Heart left ventricle (tissue), 16 donors: Measurements from ENCODE around the gene CCDC154. TPM values are rescaled to one million over a fixed set of nuclear protein-coding genes. Genes with fewer than 3 reads are reported as not detected.

Experiments used
- ATAC-seq, 4 donors: fragments of 200-7000 bp; cut with Tn5 transposase; one replicate each; pipeline ENCODE4 v1.9.1; 2020 to 2022; ENCODE audit warnings: moderate library complexity in 4 of 4, mild to moderate bottlenecking in 3 of 4, moderate number of reproducible peaks in 1 of 4
- DNase-seq, 5 donors: peaks; one replicate each; pipeline ENCODE4 v3.0.0-alpha.2; 2020
- H3K27ac ChIP-seq, 12 donors: fragments of 200-600 bp; sonication (generic) in 4 of 12; one replicate each; pipeline versions ENCODE4 v1.5.0 to v1.8.0; 2016 to 2022; ENCODE audit warnings: mild to moderate bottlenecking in 2 of 12
- H3K27me3 ChIP-seq, 9 donors: fragments of 200-600 bp; sonication (generic) in 2 of 9; one replicate each; pipeline versions ENCODE4 v1.5.1 to v1.8.0; 2016 to 2022; ENCODE audit warnings: mild to moderate bottlenecking in 3 of 9
- H3K36me3 ChIP-seq, 9 donors: fragments of 200-600 bp; sonication (generic) in 2 of 9; one replicate each; pipeline versions ENCODE4 v1.5.0 to v1.8.0; 2018 to 2022; ENCODE audit warnings: mild to moderate bottlenecking in 2 of 9
- H3K4me1 ChIP-seq, 12 donors: fragments of 200-600 bp; sonication (generic) in 4 of 12; one replicate each; pipeline versions ENCODE4 v1.5.0 to v1.8.0; 2016 to 2022; ENCODE audit warnings: mild to moderate bottlenecking in 3 of 12
- H3K4me3 ChIP-seq, 12 donors: fragments of 200-600 bp; sonication (generic) in 4 of 12; one replicate each; pipeline versions ENCODE4 v1.5.0 to v1.8.0; 2017 to 2022; ENCODE audit warnings: mild to moderate bottlenecking in 9 of 12, moderate library complexity in 4 of 12
- H3K9me3 ChIP-seq, 12 donors: fragments of 200-600 bp; sonication (generic) in 4 of 12; one replicate each; pipeline versions ENCODE4 v1.5.0 to v1.8.0; 2016 to 2022; ENCODE audit warnings: mild to moderate bottlenecking in 1 of 12
- POLR2A ChIP-seq, 2 donors: fragments of 450-650 bp; IDR thresholded peaks; one replicate each; pipeline ENCODE4 v1.6.1; 2017; ENCODE audit warnings: antibody characterized with exemption in 2 of 2, mild to moderate bottlenecking in 2 of 2, moderate library complexity in 2 of 2
- WGBS, 4 donors: extraction: QIAGEN DNeasy Blood & Tissue Kit in 2 of 4; methylation state at CpG; one replicate each; pipeline versions ENCODE4 v1.1.5 to v1.1.7; 2013 to 2018; 5-methylcytosine and 5-hydroxymethylcytosine counted together
- intact Hi-C, 10 donors: fragments of 100-400 bp; cut with DNase I; formaldehyde crosslinking; loops; one replicate each; pipeline versions ENCODE4 v1.11.1 to v1.14.2; 2022
- polyA plus RNA-seq, 2 donors: library from polyadenylated mRNA; stranded (reverse); fragments of 200-250 nt; gene quantifications; one replicate each; pipeline ENCODE4 v1.2.3, GENCODE V29; 2013
- total RNA-seq, 9 donors: library from RNA; depleted of rRNA in 2 of 9; stranded (reverse); fragments of >200 nt in 2 of 9; fragmentation: NEBNext Ultra II Directional in 3 of 9; extraction: Animal tissue kit (Norgen Biotek cat#: 25700) in 3 of 9; gene quantifications; one replicate each; pipeline versions ENCODE4 v1.1.0 to v1.2.4, GENCODE V29; 2016 to 2023
- TF ChIP-seq, protein P1 (sequence below), 12 donors: fragments of 200-600 bp; sonication (generic) in 4 of 12; IDR thresholded peaks; one replicate each; pipeline versions ENCODE4 v1.5.0 to v1.8.0; 2018 to 2022; ENCODE audit warnings: antibody characterized with exemption in 12 of 12, mild to moderate bottlenecking in 5 of 12
- donor health status: ischemic (EF 13 %, LVEDD 7.1; RV severe dilation, severe dysfunction).
- donor health status: healthy with polysubstance abuse.
- donor health status: DM: no; HTN: yes; CAD: no.
- donor health status: DM: no; HTN: no; CAD: no.
- donor health status: ischemic (EF 25% LVEDD 6.9; RV normal size, moderate dysfunction).
- donor health status: ischemic (EF 25% LVEDD 5.7; RV mildly dilated, moderate dysfunction).
- donor health status: healthy.
- donor health status: DM: yes; HTN: yes; CAD: no.
- donor health status: ischemic (EF 35%, LVEDD 5.7; RV mildly dilated, moderate dysfunction).
- donor health status: nonischemic (EF 11% LVEDD 7.7; RV severe dilation, severe dysfunction).
- donor health status: DM: yes; HTN: yes; CAD: no.
- donor health status: PGD.
- donor health status: ischemic (EF 29% LVEDD 5.4; RV normal size, mild dysfunction).
- donor health status: nonischemic (EF 23%, LVEDD 6.1; RV moderate dilation, normal function).

CCDC154 gene
- total and polyA plus RNA-seq, 11 donors = 0.14 to 1.5 (median 0.68) TPM; not detected in 2

DNA sequence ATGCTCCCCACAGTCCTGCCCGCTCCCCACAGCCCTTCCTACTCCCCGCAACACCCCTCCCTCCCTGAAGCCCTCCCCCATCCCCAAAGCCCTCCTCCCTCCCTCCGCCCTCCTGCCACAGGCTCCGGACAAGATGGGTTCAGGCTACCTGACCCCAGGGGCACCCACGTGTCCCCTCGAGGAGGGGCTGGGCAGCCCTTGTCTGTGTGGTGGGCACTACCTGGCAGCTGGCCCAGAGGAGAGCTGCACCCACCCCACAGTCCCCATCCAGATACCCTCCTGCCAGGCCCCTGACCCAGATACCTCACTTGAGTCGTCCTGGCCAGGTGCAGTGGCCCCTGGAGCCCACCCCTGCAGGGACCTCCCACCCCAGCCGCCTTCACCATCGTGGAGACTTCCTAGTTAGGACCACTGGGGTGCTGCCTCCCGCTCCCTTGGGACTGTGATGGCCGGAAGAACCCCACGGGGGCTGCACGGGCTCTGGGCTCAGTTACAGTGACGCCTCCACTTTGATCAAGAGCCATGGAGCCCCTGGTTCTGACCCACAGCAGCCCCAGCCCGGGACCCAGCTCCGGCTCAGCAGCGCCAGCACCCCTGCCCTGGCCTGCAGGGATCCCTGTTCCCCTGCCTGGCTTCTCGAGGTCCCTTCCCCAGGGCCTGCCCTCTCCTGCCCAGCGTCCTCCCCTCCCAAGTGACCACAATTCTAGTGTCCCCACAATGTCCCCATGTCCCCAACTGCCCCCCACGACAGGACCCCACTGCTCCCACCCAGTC is 12.7 kb downstream of the CCDC154 start:
- peak in 1 of 5 donors; percentile 60 for DNase-seq
- H3K27ac ChIP-seq = peak overlapping the region in 9 of 12 donors; percentile 40 to 85 (median 77)
- no peaks in the 10 kb centered on the region for H3K36me3 ChIP-seq
- peak overlapping the region in 9 of 12 donors; percentile 43 to 57 (median 48) for H3K4me3 ChIP-seq
- H3K27me3 ChIP-seq = no peaks in the 10 kb centered on the region
- H3K9me3 ChIP-seq = no peaks in the 10 kb centered on the region
- H3K4me1 ChIP-seq = peaks cover 0 to 23% (median 1%) of the 10 kb centered on the region in 12 donors
- TF ChIP-seq POLR2A (IDR thresholded peaks at IDR 0.05) = no peak
- TF ChIP-seq, protein P1, sequence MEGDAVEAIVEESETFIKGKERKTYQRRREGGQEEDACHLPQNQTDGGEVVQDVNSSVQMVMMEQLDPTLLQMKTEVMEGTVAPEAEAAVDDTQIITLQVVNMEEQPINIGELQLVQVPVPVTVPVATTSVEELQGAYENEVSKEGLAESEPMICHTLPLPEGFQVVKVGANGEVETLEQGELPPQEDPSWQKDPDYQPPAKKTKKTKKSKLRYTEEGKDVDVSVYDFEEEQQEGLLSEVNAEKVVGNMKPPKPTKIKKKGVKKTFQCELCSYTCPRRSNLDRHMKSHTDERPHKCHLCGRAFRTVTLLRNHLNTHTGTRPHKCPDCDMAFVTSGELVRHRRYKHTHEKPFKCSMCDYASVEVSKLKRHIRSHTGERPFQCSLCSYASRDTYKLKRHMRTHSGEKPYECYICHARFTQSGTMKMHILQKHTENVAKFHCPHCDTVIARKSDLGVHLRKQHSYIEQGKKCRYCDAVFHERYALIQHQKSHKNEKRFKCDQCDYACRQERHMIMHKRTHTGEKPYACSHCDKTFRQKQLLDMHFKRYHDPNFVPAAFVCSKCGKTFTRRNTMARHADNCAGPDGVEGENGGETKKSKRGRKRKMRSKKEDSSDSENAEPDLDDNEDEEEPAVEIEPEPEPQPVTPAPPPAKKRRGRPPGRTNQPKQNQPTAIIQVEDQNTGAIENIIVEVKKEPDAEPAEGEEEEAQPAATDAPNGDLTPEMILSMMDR (IDR thresholded peaks at IDR 0.05) = no peak
- 75 to 81% (median 80%) methylated on average over 16 to 20 of the region's 20 CpGs for WGBS, 4 donors
- intact Hi-C loops = no loop called here
- no peak for ATAC-seq

DNA sequence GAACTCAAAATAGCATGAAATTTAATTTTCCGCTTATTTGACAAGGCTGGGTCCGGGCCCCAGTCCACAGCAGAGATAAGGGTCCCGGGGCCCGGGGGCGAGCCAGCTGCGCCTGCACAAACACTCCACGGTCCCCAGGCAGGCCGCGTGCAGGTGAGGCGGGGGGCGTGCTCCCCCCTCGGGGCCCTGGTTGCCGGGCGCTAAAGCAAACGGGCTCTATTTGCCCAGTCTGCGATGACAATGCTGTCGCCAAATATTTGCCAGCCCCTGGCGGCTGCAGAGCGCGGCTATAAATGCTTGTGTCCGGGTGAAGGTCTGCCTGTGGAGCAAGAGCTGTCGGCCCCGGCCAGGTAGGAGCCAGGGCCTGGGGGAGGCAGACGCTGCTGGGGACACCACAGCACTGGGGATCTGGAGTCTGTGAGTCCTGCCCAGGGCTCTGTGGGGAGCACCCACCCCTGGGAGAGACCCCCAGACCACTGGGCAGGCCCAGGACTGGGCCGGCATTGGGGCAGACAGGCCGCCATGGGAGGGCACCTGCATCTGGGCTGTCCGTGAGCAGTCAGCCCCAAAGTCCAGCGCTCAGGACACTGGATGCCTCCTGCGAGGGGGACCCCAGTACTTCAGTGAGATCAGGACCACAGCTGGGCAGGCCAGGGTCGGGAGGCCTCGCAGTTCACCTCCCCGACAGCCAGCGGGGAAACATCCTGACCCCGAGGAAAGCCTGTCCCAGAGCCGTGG is 13.4 kb downstream of the CCDC154 start, which contains the start of gene PERCC1:
PERCC1 (plus strand) TSS at position 320 of the 738 bp plus-strand sequence. CDS start 1,516 bp downstream, outside the sequence.
- intact Hi-C loops = no loop called here
- Histone ChIP-seq H3K27me3 (no peaks in the 10 kb centered on the region), H3K4me1 (peaks cover 0 to 23% (median 1%) of the 10 kb centered on the region in 12 donors), H3K9me3 (no peaks in the 10 kb centered on the region), H3K4me3 (peak within 1 kb of the TSS in 7 of 12 donors; percentile 43 to 57 (median 48)), H3K36me3 (no peaks in the 10 kb centered on the region), H3K27ac (peak within 1 kb of the TSS in 8 of 12 donors; percentile 61 to 85 (median 78))
- TF ChIP-seq, protein P1 (IDR thresholded peaks at IDR 0.05) = no peak
- TF ChIP-seq POLR2A (IDR thresholded peaks at IDR 0.05) = no peak
- DNase-seq = peak in 1 of 5 donors; percentile 39
- 56 to 72% (median 61%) methylated on average over 25 to 35 of the region's 35 CpGs for WGBS, 4 donors
- ATAC-seq = no peak

DNA sequence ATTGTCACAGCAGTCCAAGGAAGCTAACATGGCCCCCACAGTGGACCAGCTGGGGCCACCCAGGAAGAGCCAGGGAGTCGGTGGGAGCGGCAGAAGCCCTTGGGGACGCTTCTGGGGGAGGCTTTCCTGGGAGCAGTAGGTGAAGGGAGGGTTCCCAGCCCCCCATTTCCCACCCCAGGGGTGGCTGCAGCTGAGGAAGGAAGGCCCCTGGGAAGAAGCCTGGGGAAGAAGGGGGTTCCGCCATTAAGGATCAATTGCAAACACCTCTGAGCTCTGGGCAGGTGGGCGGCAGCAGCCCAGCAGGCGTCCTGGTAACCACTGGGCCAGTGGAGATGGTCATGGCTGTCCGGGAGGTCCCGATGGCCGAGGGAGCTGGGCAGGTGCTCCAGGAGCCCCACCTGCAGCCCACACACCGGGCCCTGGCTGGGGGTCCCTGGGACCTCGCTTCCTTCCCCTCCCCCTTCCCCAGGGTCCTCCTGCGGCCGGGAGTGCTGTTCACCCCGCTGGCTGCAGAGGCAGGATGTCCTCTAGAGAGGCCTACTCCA is 14.1 kb downstream of the CCDC154 start:
- 58 to 72% (median 66%) methylated on average over 11 to 14 of the region's 14 CpGs for WGBS, 4 donors

More for the DNA sequence above, 14.1 kb downstream of the CCDC154 start:
- Histone ChIP-seq H3K27me3 (no peaks in the 10 kb centered on the region), H3K36me3 (no peaks in the 10 kb centered on the region), H3K9me3 (no peaks in the 10 kb centered on the region), H3K27ac (no peak overlapping the region), H3K4me1 (peaks cover 0 to 23% (median 1%) of the 10 kb centered on the region in 12 donors), H3K4me3 (no peak overlapping the region)
- DNase-seq = no peak
- no peak for TF ChIP-seq POLR2A (IDR thresholded peaks at IDR 0.05)
- TF ChIP-seq, protein P1 (IDR thresholded peaks at IDR 0.05) = no peak
- ATAC-seq = no peak
- intact Hi-C loops = no loop called here
